Activated CD4-positive, alpha-beta T cell treated with anti-CD3 and anti-CD28 coated beads for 24 hours (primary cell): ENCODE measurements around the gene ZNF699.
"Not testable (repeated sequence)": the region's sequence is repeated elsewhere in the genome, so short reads cannot be mapped to it uniquely, and the experiment has no call there.

Source experiments
- DNase-seq, 2 donors: peaks; one replicate each; pipeline ENCODE4 v3.0.0-alpha.2; 2020; ENCODE audit warnings: low read depth in 2 of 2

The ZNF699 gene

GRCh38 chr19:9309139-9309973 is at the start of gene ZNF699:
TSS of gene ZNF699 (minus strand) at chr19:9309838. CDS start at chr19:9305119, 4,719 bp downstream.
- DNase-seq = peak; percentile 98

- no peak for DNase-seq
These were observed 45.0 kb upstream of the ZNF699 start for GRCh38 chr19:9354651-9355050.

GRCh38 chr19:9353011-9353410 is 43.4 kb upstream of the ZNF699 start:
- no peak for DNase-seq

GRCh38 chr19:9352505-9352904 is 42.9 kb upstream of the ZNF699 start:
- DNase-seq = no peak

- DNase-seq = no peak
These were observed 39.0 kb upstream of the ZNF699 start for GRCh38 chr19:9348671-9349070.

GRCh38 chr19:9348253-9348652 is 38.6 kb upstream of the ZNF699 start:
- no peak for DNase-seq

- DNase-seq = no peak
These were observed 35.4 kb upstream of the ZNF699 start for GRCh38 chr19:9345005-9345404.

- DNase-seq = no peak
These were observed 33.1 kb upstream of the ZNF699 start for GRCh38 chr19:9342610-9343304.

GRCh38 chr19:9329999-9330398 is 20.4 kb upstream of the ZNF699 start:
- no peak for DNase-seq

- no peak for DNase-seq
These were observed 14.9 kb upstream of the ZNF699 start for GRCh38 chr19:9324584-9324962.

GRCh38 chr19:9323919-9324583 is 14.4 kb upstream of the ZNF699 start, which contains the start of gene ZNF559:
TSS of gene ZNF559 (plus strand) at chr19:9324179. CDS start at chr19:9338550, 14,371 bp downstream.
- peak; percentile 92 to 95 for DNase-seq

- DNase-seq = peak; percentile 12 to 29
These were observed 13.9 kb upstream of the ZNF699 start for GRCh38 chr19:9323557-9323918.

GRCh38 chr19:9322201-9322600 is 12.6 kb upstream of the ZNF699 start:
- not testable (repeated sequence) for DNase-seq

GRCh38 chr19:9321756-9322155 is 12.1 kb upstream of the ZNF699 start:
- not testable (repeated sequence) for DNase-seq

- no peak for DNase-seq
These were observed 11.7 kb upstream of the ZNF699 start for GRCh38 chr19:9321338-9321737.

GRCh38 chr19:9313756-9314155 is 4.1 kb upstream of the ZNF699 start:
- no peak for DNase-seq

GRCh38 chr19:9309974-9310446 is 372 bp upstream of the ZNF699 start:
- DNase-seq = peak; percentile 80 to 82

GRCh38 chr19:9308091-9308770 is 1.4 kb downstream of the ZNF699 start:
- DNase-seq = no peak

- no peak for DNase-seq
These were observed 3.2 kb downstream of the ZNF699 start for GRCh38 chr19:9306443-9306842.

GRCh38 chr19:9296336-9296735 is 13.3 kb downstream of the ZNF699 start:
- DNase-seq = no peak

- no peak for DNase-seq
These were observed 14.2 kb downstream of the ZNF699 start for GRCh38 chr19:9295411-9295849.
